Dedifferentiated amniotic fluid mesenchymal stem cell (primary cell): ENCODE results near the gene NUP62CL.

Source experiments
- DNase-seq: peaks from one replicate; pipeline ENCODE4 v3.0.0-alpha.2; 2016; ENCODE audit errors: extremely low spot score

The NUP62CL gene

GRCh38 chrX:107153005-107153404 is 53.2 kb downstream of the NUP62CL start:
- no peak for DNase-seq

- DNase-seq, result no peak
Observed at GRCh38 chrX:107146670-107147069, 59.6 kb downstream of the NUP62CL start.

GRCh38 chrX:107135965-107136307 is 70.3 kb downstream of the NUP62CL start:
- no peak for DNase-seq

GRCh38 chrX:107135049-107135964 is 70.9 kb downstream of the NUP62CL start:
- peak; percentile 43 for DNase-seq

GRCh38 chrX:107123750-107124149 is 82.5 kb downstream of the NUP62CL start:
- no peak for DNase-seq

- no peak for DNase-seq
Observed at GRCh38 chrX:107119283-107119682, 87.0 kb downstream of the NUP62CL start.

- peak; percentile 53 for DNase-seq
Observed at GRCh38 chrX:107118322-107119147, 87.7 kb downstream of the NUP62CL start, which contains the start of gene RBM41. Gene RBM41 (minus strand): TSS chrX:107118822. CDS start chrX:107118773, 49 bp downstream.

- DNase-seq, result no peak
Observed at GRCh38 chrX:107117993-107118321, 88.3 kb downstream of the NUP62CL start.

- DNase-seq, result no peak
Observed at GRCh38 chrX:107107459-107107858, 98.8 kb downstream of the NUP62CL start.

GRCh38 chrX:107102980-107103379 is 103.3 kb downstream of the NUP62CL start:
- DNase-seq, result no peak

GRCh38 chrX:107076158-107076557 is 130.1 kb downstream of the NUP62CL start:
- no peak for DNase-seq
